Measurements from ENCODE around the gene DCHS2.

GRCh38 chr4:154276496-154276895 is 215.1 kb downstream of the DCHS2 start:
- no peak for TF ChIP-seq POLR2A (IDR thresholded peaks at IDR 0.05; ENCODE audit: low read length)
- no peak for TF ChIP-seq GATA1 (IDR thresholded peaks at IDR 0.05; ENCODE audit: low read depth, low read length)
